Measurements from ENCODE around the gene ILF3.
"Not testable (repeated sequence)": the region's sequence is repeated elsewhere in the genome, so short reads cannot be mapped to it uniquely, and the experiment has no call there.

Gene ILF3

DNA sequence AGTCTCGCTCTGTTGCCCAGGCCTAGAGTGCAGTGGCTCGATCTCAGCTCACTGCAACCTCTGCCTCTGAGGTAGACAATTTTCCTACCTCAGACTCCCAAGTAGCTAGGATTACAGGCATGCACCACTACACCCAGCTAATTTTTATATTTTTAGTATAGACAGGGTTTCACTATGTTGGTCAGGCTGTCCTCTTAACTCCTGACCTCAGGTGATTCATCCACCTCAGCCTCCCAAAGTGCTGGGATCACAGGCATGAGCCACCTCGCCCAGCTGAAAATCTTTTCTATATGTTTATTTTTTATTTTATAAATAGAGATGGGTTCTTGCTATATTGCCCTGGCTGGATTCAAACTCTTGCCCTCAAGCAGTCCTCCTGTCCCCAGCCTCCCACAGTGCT lies 17.8 kb downstream of the ILF3 start:
- not testable (repeated sequence) for DNase-seq (ENCODE audit: low read depth in 1 of 2, low spot score in 1 of 2)

DNA sequence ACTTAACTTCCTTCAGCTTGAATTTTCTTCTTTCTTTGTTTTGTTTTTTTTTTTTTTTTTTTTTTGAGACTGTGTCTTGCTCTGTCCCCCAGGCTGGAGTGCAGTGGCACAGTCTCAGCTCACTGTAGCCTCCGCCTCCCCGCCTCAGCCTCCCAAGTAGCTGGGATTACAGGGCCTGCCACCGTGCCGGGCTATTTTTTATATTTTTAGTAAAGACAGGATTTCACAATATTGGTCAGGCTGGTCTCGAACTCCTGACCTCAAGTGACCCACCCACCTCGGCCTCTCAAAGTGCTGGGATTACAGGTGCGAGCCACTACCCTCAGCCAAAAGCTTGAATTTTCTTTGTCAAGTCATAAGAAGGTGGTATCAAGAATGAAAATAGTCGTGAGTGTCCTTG lies 21.1 kb downstream of the ILF3 start:
- not testable (repeated sequence) for DNase-seq (ENCODE audit: low read depth in 1 of 2, low spot score in 1 of 2)

DNA sequence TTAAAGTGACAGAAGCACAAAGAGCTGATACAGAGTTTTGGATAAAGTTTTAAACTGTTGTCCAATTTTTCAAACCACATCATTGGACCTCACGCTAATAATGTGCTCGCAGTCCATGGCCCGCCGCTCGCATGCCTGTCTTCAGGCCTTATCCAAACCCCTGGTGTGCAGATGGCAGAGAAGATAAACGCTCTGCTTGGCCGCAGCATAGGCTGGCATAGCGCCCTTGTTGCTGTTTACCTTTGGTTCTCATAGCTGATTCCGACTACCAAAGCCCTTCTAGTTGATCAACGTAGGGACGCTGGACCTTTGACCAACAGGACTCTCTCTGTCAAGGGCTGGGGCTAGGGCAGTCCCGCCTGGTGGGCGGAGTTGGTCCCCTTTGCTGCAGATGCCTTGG lies 23.6 kb downstream of the ILF3 start:
- no peak for DNase-seq (ENCODE audit: low read depth in 1 of 2, low spot score in 1 of 2)

DNA sequence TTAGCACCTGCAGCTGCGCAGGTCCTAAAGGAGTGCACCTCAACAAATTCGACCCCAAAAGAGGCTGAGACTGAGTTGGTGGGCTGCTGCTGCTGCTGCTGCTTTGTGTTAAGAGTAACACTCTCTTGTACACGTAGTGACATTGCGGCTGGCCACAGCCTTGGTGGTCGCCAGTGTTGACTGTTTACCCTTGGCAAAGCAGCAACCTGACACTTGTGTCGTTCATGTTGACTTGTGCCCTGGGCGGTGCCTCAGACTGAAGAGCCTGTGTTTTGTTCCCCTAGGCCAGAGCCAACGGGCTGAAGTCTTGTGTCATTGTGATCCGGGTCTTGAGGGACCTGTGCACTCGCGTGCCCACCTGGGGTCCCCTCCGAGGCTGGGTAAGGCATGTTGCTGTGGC lies 24.7 kb downstream of the ILF3 start:
- DNase-seq (ENCODE audit: low read depth in 1 of 2, low spot score in 1 of 2), result no peak

DNA sequence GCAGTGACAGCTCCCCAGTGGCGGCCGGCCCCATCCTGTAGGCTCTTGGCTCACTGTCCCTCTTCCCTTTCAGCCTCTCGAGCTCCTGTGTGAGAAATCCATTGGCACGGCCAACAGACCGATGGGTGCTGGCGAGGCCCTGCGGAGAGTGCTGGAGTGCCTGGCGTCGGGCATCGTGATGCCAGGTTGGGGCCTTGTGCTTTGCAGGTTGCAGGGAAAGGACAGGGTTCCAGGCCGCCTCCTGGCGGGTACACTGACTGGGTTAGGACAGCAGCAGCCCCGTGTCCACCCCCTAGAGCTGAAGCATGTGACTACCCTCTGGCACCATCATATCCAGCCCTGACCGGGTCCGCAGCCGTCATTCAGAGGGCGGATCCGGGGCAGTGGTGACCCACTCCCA lies 25.6 kb downstream of the ILF3 start:
- no peak for DNase-seq (ENCODE audit: low read depth in 1 of 2, low spot score in 1 of 2)

DNA sequence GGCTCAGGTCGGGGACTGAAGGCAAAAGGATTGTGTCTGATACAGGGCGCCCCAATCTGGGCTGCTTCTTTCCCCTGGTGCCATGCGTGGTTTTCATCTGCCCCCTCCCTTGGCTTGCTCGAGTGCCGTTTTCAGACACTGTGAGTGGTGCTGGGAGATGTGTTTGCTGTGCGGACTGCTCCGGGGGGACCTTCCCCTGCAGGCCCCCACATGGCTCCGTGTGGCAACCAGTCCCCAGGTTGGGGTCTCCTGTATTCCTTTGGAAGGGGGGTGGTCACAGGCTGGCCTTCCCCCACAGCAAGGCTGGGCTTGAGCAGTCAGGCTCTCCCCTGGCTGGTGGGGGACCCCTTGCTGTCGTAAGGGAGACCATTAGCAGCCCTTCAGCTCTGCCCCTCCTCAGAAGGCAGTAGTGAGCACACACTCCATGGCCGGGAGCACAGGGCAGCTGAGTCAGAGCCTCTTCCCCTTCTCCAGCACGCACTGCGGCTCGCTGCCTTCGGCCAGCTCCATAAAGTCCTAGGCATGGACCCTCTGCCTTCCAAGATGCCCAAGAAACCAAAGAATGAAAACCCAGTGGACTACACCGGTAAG lies 26.5 kb downstream of the ILF3 start:
- DNase-seq (ENCODE audit: low read depth in 1 of 2, low spot score in 1 of 2), result no peak

DNA sequence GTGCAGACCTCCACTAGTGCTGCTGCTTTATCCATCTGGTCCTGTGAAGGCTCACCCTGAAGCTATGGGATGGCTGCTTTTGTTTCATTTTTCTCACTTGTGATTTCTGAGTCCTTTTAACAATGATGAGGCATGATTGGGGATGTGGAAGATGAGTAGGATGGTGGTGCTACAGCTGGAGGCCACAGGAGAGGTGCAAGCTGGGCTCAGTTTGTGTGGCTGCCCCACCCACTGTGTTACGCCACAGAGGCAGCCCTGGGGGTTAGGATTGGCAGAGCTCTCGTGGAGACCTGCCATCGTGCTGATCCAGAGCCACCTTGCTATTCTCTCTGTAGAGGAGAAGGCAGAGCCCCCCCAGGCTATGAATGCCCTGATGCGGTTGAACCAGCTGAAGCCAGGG lies 27.5 kb downstream of the ILF3 start:
- DNase-seq (ENCODE audit: low read depth in 1 of 2, low spot score in 1 of 2), result no peak

DNA sequence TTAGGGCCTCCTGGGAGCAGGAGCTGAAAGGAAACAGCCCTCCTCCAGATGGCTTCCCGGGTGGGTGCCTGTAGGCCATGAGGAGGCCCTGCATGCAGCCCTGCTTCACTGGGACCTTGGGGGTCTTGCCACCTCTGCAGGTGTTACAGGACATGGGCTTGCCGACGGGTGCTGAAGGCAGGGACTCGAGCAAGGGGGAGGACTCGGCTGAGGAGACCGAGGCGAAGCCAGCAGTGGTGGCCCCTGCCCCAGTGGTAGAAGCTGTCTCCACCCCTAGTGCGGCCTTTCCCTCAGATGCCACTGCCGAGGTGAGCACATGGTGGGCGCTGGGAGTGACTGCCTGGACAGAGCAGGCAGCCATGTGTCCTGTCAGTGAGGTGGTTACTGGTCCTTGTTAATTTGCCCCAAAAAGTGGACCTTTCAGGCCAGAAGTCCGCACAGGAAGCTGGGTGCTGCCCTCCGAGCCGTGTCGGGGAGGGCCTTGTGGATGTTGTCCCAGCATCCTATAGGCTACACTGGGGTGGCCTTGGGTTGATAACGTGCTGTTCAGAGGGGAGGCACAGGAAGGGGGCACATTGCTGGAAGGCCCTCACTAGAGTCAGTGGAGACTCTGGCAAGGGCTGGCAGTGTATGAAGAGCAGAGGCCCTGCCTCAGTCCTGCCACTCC lies 28.4 kb downstream of the ILF3 start:
- no peak for DNase-seq (ENCODE audit: low read depth in 1 of 2, low spot score in 1 of 2)

DNA sequence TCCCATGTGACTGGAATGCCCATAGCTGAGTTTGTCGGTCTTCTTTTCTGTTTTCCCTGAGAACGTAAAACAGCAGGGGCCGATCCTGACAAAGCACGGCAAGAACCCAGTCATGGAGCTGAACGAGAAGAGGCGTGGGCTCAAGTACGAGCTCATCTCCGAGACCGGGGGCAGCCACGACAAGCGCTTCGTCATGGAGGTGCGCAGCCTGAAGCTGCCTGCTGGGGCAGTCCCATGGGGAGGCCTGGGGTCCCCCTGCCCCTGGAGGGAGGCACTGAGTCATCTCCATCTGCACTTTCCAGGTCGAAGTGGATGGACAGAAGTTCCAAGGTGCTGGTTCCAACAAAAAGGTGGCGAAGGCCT lies 28.9 kb downstream of the ILF3 start:
- DNase-seq (ENCODE audit: low read depth in 1 of 2, low spot score in 1 of 2), result no peak

DNA sequence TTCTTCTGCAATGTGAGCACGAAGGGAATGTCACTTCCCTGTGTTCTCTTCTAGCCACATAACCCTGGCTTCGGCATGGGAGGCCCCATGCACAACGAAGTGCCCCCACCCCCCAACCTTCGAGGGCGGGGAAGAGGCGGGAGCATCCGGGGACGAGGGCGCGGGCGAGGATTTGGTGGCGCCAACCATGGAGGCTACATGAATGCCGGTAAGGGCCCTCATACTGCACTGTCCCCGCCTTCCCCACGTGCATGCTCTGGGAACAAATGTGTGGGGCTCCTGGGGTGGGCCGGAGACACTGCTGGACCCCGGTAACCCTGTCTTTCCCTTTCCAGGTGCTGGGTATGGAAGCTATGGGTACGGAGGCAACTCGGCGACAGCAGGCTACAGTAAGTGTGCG lies 29.4 kb downstream of the ILF3 start:
- DNase-seq (ENCODE audit: low read depth in 1 of 2, low spot score in 1 of 2), result no peak

DNA sequence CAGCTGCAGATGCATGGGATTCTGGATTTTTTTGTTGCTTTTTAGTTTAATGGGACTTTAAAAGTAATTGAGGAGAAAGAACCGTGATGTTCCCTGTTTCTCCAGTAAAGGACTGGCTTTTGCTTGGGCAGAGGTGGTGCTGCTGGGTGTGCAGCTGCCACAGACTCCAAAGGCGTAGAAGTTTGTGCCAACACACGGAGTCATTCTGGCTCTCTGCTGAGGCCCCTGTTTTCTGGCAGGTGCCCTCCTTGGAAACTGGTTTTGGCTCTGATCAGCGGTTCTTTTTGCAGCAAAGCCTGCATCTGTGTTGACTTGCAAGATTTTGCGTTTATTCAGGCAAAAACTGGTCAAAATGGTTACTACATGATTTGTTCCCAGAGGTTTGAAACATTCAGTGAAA lies 31.1 kb downstream of the ILF3 start:
- DNase-seq (ENCODE audit: low read depth in 1 of 2, low spot score in 1 of 2), result no peak

DNA sequence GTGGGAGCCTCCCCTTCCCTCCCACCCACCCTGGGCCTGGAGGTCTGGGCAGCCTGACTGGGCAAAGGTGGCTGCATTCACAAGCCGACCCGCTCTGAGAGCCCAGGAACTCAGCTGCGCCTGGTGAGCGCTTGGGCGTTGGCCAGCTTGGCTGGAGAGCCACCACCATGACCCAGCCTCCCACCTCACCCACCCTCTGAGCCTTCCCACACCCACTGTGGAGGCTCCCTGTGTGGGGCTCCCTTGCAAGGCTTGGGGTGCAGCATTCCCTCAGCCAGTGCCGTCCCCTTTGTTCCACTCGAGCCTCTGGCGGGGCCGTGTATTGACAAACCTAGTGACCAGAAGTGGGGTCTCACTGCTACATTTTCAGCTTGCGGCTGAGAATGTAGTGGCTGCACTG lies 32.0 kb downstream of the ILF3 start:
- no peak for DNase-seq (ENCODE audit: low read depth in 1 of 2, low spot score in 1 of 2)

DNA sequence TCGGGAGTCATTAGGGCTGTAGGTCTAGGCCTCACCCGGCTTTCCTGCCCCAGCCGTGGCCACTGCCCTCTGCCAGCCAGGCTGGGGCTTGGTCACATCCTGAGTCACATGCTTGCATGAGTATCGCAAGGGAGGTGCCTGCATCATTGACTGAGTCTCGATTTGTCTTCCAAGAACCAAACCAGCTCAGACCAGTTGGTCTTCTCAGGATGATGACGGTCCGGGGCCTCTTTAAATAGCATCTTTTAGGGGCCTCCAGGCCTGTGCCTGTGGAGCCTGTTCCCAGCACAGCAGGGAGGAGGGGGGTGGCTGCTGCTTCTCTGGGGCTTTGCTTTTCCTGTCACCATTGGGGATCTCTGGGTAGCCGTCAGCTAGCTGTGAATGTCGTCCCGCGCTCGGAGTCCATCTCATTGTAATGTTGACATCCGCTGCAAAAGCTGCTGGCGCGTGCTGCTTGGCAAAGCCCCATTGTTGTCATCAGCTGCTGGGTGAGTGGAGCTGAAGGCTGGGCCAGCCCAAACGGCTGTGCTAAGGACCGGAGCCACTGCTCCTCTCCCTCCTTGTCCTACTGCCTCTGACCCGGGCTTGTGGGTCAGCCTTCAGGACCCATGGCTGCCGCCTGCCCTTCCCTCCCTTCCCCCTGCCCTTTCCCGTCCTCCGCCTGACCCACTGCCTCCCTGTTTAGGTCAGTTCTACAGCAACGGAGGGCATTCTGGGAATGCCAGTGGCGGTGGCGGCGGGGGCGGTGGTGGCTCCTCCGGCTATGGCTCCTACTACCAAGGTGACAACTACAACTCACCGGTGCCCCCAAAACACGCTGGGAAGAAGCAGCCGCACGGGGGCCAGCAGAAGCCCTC lies 32.7 kb downstream of the ILF3 start:
- DNase-seq (ENCODE audit: low read depth in 1 of 2, low spot score in 1 of 2), result no peak

DNA sequence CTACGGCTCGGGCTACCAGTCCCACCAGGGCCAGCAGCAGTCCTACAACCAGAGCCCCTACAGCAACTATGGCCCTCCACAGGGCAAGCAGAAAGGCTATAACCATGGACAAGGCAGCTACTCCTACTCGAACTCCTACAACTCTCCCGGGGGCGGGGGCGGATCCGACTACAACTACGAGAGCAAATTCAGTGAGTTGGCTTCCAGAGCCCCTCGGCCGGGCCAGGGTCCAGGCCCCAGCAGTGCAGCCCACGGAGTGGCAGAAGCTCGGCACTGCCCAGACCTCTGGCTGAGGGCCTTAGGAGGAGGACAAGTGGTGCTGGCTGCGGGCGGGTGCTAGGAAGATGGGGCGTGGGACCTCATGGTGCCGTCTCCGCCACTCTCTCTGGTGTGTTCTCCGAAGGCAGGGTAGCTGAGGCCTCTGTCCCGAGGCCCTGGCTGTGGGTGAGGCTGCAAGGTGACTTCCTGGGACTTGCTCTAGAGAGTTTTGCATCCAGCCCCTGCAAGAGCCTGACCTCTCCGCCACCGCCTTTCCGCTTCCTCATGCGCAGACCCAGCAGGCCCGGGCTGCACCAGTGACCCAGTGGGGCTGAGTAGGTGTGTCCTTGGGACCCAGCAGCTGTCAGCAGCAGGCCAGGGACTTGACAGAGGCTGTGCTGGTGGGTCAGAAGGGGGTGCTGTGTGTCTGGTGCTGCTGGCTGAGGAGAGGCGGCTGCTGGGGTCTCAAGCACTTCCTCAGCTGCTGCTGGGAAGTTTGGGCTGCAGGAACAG lies 33.6 kb downstream of the ILF3 start:
- DNase-seq (ENCODE audit: low read depth in 1 of 2, low spot score in 1 of 2), result no peak

DNA sequence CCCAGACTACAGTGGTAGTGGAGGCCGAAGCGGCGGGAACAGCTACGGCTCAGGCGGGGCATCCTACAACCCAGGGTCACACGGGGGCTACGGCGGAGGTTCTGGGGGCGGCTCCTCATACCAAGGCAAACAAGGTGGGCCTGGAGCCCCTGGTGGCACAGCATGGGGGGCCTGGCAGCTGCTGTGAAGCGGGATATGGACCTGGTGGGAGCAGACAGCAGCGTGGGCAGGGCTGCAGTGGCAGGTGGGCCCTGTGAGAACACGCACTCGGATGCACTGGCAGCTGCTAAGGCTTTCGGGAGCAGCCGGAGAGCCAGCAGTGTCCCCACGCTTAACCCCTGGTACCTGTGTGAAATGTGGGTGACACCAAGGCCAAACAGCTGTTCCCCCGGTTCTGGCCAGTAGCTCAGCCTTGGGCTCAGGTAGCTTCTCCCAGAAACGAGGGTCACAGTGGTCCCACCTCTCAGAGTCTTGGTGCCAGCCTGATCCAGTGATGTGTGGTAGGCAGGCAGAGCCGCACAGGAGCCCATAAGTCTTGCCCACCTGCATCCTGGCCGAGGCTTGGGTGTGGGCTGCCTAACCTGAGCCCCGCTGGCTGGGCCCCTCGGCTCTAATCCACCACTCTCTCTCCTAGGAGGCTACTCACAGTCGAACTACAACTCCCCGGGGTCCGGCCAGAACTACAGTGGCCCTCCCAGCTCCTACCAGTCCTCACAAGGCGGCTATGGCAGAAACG lies 34.6 kb downstream of the ILF3 start:
- no peak for DNase-seq (ENCODE audit: low read depth in 1 of 2, low spot score in 1 of 2)

DNA sequence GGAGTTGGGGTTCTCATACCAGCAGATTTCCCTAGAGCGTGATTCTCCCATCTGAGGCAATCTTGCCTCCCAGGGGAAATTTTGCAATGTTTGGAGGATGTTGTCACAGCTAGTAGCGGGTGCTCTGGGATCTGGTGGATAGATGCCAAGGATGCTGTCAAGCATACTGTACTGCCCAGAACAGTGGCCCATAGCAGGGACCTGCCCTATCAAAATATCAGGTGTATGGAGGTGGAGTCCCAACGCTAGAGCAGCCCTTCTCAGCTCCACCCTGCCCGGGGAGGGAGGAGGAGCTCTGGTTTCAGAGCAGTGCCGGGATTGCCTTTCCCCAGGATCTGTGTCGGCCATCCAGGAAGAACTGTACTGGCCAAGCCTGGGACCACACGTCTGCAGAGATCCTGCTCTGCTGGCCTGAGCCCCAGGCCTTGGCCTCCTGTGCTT lies 36.2 kb downstream of the ILF3 start:
- DNase-seq (ENCODE audit: low read depth in 1 of 2, low spot score in 1 of 2), result no peak

DNA sequence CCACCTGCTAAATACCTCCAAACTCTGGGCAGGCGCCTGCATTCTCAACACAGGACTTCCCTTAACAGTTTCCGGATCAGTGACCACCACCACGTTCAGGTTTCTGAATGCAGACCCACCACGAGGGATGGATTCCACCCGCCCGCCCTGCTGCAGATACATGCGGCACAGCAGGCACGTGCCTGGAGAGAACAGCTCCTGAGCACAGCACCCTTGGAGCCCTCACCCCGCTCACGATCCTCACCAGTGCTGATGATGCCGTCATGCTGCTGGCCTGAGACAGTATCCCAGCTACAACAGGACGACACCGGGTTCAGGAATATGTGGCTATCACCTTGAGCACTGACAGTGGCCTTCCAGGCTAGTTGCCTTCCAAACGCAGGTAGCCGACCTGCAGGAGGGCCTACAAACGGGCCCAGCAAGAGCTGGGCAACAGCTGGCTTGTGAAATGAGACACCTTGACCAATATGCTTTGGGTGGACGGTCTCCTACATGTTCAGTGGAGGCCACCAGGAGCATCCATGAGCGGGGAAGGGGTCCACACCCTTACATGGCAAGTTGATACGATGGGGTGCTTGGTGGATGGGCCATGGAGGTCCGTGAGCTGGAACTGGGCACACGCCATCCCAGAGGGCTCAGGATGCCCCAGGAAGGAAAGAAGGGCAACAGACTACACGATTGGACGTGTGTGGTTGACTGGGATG lies 37.2 kb downstream of the ILF3 start:
- no peak for DNase-seq (ENCODE audit: low read depth in 1 of 2, low spot score in 1 of 2)

DNA sequence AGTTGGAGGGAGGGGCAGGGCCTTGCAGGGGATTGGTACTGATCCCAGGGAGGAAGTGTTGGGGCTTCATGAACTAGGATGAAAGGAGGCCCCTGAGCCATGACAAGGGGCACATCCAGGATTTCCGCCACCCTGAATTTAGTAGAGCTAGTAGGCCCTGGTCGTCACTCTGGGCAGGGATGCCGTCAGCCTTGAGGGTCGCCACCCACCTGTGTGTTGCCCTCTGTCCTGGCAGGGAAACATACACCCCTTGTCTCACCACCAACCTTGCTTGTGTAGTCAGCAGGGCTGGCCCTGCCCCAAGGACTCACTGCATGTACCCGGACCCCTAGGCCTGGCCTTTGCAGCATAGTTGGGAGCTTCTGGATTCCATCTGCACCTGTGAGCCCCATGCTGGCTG lies 37.7 kb downstream of the ILF3 start:
- DNase-seq (ENCODE audit: low read depth in 1 of 2, low spot score in 1 of 2), result no peak

DNA sequence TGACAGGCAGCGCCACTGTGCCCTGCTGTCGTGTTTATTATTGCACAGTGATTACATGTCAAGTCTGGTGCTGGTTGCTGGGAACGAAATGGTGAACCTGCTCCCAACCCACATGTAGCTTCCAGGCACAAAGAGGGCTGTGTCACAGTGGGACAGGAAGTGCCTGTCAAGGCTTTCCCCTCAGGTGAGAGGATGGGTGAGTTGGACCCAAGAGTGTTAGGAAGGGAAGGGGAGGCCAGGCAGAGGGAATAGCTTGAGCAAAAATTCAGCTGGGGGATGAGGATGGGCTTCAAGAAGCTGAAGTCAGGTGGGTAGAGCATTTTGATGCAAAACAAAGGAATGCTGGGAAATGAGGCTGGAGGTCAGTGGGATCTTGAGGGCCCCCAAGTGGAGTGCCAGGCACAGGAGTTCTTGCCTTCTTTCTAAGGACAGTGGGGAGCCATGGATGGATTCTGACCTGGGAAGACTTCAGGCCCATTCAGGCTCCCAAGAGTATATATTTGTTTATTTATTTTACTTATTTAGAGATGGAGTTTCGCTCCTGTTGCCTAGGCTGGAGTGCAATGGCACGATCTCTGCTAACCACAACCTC lies 38.6 kb downstream of the ILF3 start:
- no peak for DNase-seq (ENCODE audit: low read depth in 1 of 2, low spot score in 1 of 2)

DNA sequence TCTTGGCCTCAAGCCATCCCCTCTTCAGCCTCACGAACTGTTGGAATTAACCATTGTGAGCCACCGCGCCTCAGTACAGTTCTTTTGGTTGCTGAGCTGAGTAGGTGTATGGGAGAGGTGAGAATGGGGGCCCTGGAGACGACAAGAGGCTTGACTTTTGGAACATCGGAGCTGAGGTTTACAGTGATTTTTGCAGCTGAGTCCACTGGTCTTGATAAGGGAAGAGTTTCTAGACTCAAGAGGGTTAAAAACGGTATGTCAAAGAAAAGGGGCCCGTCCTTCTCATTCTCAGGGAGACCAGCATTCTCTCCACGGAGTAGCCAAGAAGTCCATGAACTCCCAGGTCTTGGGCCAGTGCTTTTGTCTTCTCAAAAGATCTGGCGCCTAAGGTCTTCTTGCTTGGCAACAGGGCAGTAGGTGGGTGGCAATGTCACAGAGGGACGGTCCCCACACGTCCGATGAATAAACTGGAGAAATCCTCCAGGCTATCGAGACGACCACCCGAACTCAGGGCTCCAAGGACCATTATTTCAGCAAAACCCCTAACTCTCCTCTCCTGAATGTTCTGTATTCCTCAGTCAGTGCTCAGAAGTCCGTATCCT lies 40.7 kb downstream of the ILF3 start:
- no peak for DNase-seq (ENCODE audit: low read depth in 1 of 2, low spot score in 1 of 2)
